Endothelial cell (in vitro differentiated cells): ENCODE measurements around the gene PADI4. TPM values are rescaled to one million over a fixed set of nuclear protein-coding genes. Genes with fewer than 3 reads are reported as not detected.
A peak's percentile ranks its signal among the peaks of the same experiment; 100 is the strongest.
"Not testable (repeated sequence)": the region's sequence is repeated elsewhere in the genome, so short reads cannot be mapped to it uniquely, and the experiment has no call there.

Experiments used
- DNase-seq: peaks from one replicate; pipeline ENCODE4 v3.0.0; 2021; ENCODE audit warnings: low spot score
- H3K27ac Mint-ChIP-seq: one replicate; pipeline ENCODE4 v1.8.0; 2021; ENCODE audit warnings: mixed read lengths, inconsistent platforms; ENCODE audit not compliant: unreplicated experiment
- H3K27me3 Mint-ChIP-seq: one replicate; pipeline ENCODE4 v1.8.0; 2021; ENCODE audit warnings: mild to moderate bottlenecking, moderate library complexity, mixed read lengths, inconsistent platforms; ENCODE audit not compliant: unreplicated experiment
- H3K36me3 Mint-ChIP-seq: one replicate; pipeline ENCODE4 v1.8.0; 2021; ENCODE audit warnings: mild to moderate bottlenecking, low read depth, mixed read lengths, inconsistent platforms; ENCODE audit not compliant: unreplicated experiment
- H3K4me1 Mint-ChIP-seq: one replicate; pipeline ENCODE4 v1.8.0; 2021; ENCODE audit warnings: mild to moderate bottlenecking, mixed read lengths, inconsistent platforms; ENCODE audit not compliant: unreplicated experiment
- H3K4me3 Mint-ChIP-seq: one replicate; pipeline ENCODE4 v1.8.0; 2021; ENCODE audit warnings: mild to moderate bottlenecking, mixed read lengths, inconsistent platforms; ENCODE audit not compliant: unreplicated experiment
- H3K9me3 Mint-ChIP-seq: one replicate; pipeline ENCODE4 v1.8.0; 2021; ENCODE audit warnings: mixed read lengths, inconsistent platforms; ENCODE audit not compliant: unreplicated experiment
- total RNA-seq: library from RNA; stranded (reverse); fragmentation: NEBNext Ultra II Directional; extraction: Animal tissue kit (Norgen Biotek cat#: 25700); gene quantifications from one replicate; pipeline ENCODE4 v1.2.1, GENCODE V29; 2021; ENCODE audit not compliant: unreplicated experiment
- TF ChIP-seq, protein P1 (sequence below): fragments of 200-600 bp; sonication (generic); IDR thresholded peaks from one replicate; pipeline ENCODE4 v1.5.0; 2021; ENCODE audit warnings: antibody characterized with exemption; ENCODE audit not compliant: unreplicated experiment

PADI4 gene
- total RNA-seq, 1 donor from 2014 or later = not detected

GRCh38 chr1:17404034-17404684 is 96.2 kb downstream of the PADI4 start:
- TF ChIP-seq, protein P1, sequence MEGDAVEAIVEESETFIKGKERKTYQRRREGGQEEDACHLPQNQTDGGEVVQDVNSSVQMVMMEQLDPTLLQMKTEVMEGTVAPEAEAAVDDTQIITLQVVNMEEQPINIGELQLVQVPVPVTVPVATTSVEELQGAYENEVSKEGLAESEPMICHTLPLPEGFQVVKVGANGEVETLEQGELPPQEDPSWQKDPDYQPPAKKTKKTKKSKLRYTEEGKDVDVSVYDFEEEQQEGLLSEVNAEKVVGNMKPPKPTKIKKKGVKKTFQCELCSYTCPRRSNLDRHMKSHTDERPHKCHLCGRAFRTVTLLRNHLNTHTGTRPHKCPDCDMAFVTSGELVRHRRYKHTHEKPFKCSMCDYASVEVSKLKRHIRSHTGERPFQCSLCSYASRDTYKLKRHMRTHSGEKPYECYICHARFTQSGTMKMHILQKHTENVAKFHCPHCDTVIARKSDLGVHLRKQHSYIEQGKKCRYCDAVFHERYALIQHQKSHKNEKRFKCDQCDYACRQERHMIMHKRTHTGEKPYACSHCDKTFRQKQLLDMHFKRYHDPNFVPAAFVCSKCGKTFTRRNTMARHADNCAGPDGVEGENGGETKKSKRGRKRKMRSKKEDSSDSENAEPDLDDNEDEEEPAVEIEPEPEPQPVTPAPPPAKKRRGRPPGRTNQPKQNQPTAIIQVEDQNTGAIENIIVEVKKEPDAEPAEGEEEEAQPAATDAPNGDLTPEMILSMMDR = no peak
- Mint-ChIP-seq H3K36me3 (peaks cover 9% of the 10 kb centered on the region), H3K27ac (no peak overlapping the region)

DNA sequence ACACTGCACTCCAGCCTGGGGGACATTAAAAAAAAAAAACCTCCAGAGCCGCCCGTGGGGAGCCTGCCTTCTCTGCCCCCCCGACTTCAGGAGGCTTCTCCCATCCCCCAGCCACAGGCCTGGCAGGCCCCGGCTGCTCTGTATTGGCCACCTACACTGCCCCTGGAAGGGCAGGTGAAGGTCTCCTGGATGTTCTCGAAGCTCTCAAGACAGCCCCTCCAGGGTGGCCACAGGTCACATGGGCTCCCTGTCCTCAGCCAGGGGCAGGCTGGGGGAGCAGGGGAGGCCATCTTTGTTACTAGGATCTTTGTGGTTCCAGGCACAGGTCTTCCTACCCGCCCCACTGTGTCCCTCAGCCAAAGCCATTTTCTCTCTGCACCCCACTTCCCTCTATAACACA is 96.8 kb downstream of the PADI4 start:
- TF ChIP-seq, protein P1 = no peak
- Mint-ChIP-seq H3K4me3 (no peak overlapping the region), H3K4me1 (no peaks in the 10 kb centered on the region), H3K36me3 (peaks cover 14% of the 10 kb centered on the region), H3K27ac (no peak overlapping the region), H3K9me3 (no peaks in the 10 kb centered on the region), H3K27me3 (peaks cover 4% of the 10 kb centered on the region)
- no peak for DNase-seq

More at GRCh38 chr1:17404034-17404684, 96.2 kb downstream of the PADI4 start:
- Mint-ChIP-seq H3K27me3 (peaks cover 4% of the 10 kb centered on the region), H3K4me1 (no peaks in the 10 kb centered on the region), H3K4me3 (no peak overlapping the region), H3K9me3 (no peaks in the 10 kb centered on the region)
- no peak for DNase-seq

DNA sequence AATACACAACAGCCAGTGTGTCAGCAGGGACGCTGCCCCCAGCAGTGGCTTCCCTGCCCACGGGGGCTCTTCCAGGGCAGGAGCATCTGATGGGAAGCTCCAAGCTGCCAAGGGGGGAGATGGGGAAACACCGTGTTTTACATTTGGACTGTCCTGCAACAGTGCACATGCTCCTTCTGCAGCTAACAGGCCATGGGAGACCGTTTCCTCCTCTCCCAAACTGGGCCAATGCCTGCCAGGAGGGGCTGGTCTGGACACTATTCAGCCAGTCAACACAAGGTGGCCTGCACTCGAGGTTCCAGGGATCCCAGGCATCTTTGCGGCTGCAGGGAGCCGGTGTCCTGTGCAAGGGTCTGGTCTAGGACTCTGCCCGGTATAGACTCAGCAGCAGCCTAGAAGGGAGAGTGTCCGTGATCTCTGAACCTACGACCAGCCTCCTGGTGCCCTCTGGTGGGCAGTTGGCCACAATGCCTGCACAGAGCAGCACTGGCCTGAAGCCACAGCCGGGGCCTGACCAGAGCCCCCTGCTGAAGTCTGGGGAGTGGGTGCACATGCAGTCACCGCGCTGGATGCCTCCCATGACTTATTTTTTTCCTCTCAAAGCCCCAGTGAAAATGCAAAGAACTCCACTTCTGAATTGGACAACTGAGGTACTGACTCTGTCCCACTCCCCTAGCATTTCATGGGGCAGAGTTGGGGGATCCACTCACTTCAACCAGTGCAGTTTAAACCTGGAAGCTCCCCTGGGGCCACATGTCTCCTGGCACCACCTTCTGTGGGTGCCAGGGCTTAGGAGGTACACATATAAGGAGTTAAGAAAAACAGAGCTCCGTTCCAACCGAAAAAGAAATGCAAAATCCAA is 98.1 kb downstream of the PADI4 start:
- peaks cover 4% of the 10 kb centered on the region for H3K27me3 Mint-ChIP-seq
- peaks cover 23% of the 10 kb centered on the region for H3K36me3 Mint-ChIP-seq
- no peak overlapping the region for H3K4me3 Mint-ChIP-seq
- TF ChIP-seq, protein P1 = peak; percentile 72
- H3K27ac Mint-ChIP-seq = no peak overlapping the region
- H3K4me1 Mint-ChIP-seq = no peaks in the 10 kb centered on the region
- no peaks in the 10 kb centered on the region for H3K9me3 Mint-ChIP-seq
- DNase-seq = peak; percentile 83

GRCh38 chr1:17406760-17407475 is 98.9 kb downstream of the PADI4 start:
- not testable (repeated sequence) for H3K27me3 Mint-ChIP-seq, H3K9me3 Mint-ChIP-seq, H3K27ac Mint-ChIP-seq, DNase-seq, H3K4me1 Mint-ChIP-seq, H3K4me3 Mint-ChIP-seq
- peaks cover 23% of the 10 kb centered on the region for H3K36me3 Mint-ChIP-seq

GRCh38 chr1:17407786-17408514 is 100.0 kb downstream of the PADI4 start:
- H3K27ac Mint-ChIP-seq, H3K4me1 Mint-ChIP-seq, H3K4me3 Mint-ChIP-seq, DNase-seq, H3K9me3 Mint-ChIP-seq, H3K27me3 Mint-ChIP-seq: not testable (repeated sequence)
- peaks cover 28% of the 10 kb centered on the region for H3K36me3 Mint-ChIP-seq
